Measurements from ENCODE around the gene ZNF665. TPM values are rescaled to one million over a fixed set of nuclear protein-coding genes. Genes with fewer than 3 reads are reported as not detected.

ZNF665 gene
- 0.76 and 1.8 TPM in 2 replicates for total RNA-seq

DNA sequence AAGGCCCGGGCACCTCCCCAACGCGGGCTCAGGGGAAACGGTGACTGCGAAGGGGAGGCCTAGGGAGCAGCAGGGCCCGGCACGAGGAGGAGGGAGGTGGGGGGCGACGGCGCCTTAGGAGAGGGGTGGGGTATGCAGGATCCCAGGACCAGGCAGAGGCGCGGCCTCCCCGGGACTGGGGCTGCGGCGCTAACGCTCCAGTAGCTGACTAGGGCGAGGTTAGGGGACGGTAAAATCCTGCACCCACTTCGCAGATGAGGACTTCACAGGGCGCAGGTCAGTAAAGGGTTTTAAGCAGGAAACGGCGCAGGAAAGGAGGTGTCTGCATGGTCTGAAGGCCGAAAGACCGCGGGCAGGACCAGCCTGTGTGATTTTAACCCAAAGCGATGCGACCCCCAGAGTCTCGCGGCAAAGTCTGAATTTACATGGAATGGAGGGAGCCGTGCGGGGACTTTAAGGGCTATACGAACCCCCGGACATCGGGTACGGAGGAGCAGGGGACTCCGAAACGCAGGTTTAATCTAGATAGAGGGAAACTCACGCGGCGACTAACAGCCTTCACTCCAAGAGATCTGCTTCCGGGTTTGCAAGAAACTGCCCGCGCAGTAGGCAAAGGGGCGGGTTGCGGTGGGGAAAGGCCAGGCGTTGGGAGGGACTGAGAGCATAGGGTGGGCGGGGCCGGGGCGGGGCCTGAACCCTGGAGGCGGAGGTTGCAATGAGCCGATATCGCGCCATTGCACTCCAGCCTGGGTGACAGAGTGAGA is at the start of gene ZNF665:
TSS of gene ZNF665 (minus strand) at position 588 of the 764 bp plus-strand sequence. CDS start 10,460 bp downstream, outside the sequence.

DNA sequence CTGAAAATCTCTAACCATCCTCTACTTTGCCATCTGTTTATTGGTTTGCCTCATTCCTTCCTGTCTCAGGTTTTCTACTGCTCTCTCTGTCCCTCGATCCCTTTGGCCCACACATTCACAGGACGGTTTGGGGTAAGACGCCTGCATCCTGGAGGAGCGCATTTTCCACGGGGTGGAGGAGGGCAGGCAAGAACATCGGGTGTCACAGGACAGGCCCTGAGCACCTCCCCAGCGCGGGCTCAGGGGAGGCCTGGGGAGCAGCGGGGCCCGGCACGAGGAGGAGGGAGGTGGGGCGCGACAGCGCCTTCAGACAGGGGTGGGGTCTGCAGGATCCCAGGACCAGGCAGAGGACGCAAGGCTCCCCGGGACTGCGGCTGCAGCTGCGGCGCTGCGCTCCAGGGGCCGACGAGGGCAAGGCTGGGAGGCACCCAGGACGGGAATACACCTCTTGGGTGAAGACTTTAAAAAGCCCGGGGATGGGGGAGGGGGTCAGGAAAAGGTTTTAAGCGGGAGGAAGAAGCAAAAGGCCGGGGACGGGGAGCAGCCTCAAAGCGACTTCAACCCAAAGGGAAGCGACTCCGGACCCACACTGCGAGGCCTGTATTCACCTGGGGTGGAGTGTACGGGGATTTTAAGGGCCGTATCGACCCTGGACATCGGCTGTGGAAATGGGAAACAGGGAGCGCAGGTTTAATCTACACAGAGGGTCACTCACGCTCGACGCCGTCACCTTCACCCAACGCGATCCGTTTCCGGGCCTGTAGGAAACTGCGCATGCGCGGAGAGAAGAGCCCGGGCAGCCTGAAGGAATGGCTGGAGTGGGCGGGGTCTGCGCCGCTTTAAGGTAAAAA is 60.8 kb downstream of the ZNF665 start, which contains the start of gene ZNF415:
TSS of gene ZNF415 (minus strand) at position 770 of the 851 bp plus-strand sequence. CDS start 10,234 bp downstream, outside the sequence.

Other genes starting within 250 kb of the ZNF665 start
- 6.1 and 6.5 TPM in 2 replicates for gene ZNF816, start 230.5 kb downstream of the ZNF665 start, total RNA-seq
- gene ERVV-1, start 179.4 kb downstream of the ZNF665 start, total RNA-seq: not detected in 2 replicates
- not detected in 2 replicates for gene ERVV-2, start 148.6 kb downstream of the ZNF665 start, total RNA-seq
- gene ZNF160, start 89.9 kb downstream of the ZNF665 start, total RNA-seq: 8.3 and 17.1 TPM in 2 replicates
- gene ZNF415, start 60.4 kb downstream of the ZNF665 start, total RNA-seq: 0.98 and 2.2 TPM in 2 replicates
- gene ZNF347, start 34.3 kb downstream of the ZNF665 start, total RNA-seq: 3.6 and 5.6 TPM in 2 replicates
- 4.6 and 9.9 TPM in 2 replicates for gene ZNF677, start 61.5 kb upstream of the ZNF665 start, total RNA-seq
- gene VN1R2, start 64.9 kb upstream of the ZNF665 start, total RNA-seq: not detected in 2 replicates
- not detected in 2 replicates for gene VN1R4, start 74.4 kb upstream of the ZNF665 start, total RNA-seq
- 2.4 and 3.3 TPM in 2 replicates for gene ZNF845, start 140.4 kb upstream of the ZNF665 start, total RNA-seq
- gene ZNF525, start 172.3 kb upstream of the ZNF665 start, total RNA-seq: 2.0 and 3.2 TPM in 2 replicates
- 4.1 and 5.9 TPM in 2 replicates for gene ZNF765, start 201.8 kb upstream of the ZNF665 start, total RNA-seq
- gene ZNF761, start 238.6 kb upstream of the ZNF665 start, total RNA-seq: 4.1 and 6.3 TPM in 2 replicates

Measured in mesangial cell (primary cell).